HepG2 (cell line): ENCODE results near the gene ENPP7. TPM values are rescaled to one million over a fixed set of nuclear protein-coding genes. Genes with fewer than 3 reads are reported as not detected.

ENCODE experiments used
- ATRX ChIP-seq: sonication (generic); formaldehyde crosslinking; IDR thresholded peaks from 2 replicates; pipeline ENCODE4 v1.4.0; 2020; ENCODE audit warnings: missing genetic modification reagents, borderline replicate concordance
- BRCA1 ChIP-seq: sonication (generic); formaldehyde crosslinking; IDR thresholded peaks from 2 replicates; pipeline ENCODE4 v1.4.0; 2020; ENCODE audit warnings: missing genetic modification reagents
- CC2D1A ChIP-seq: sonication (generic); formaldehyde crosslinking; IDR thresholded peaks from 2 replicates; pipeline ENCODE4 v1.8.1; 2023; ENCODE audit warnings: mild to moderate bottlenecking, missing genetic modification reagents
- MAFF ChIP-seq: IDR thresholded peaks from 2 replicates; pipeline ENCODE4 v1.6.1; 2011; ENCODE audit warnings: low read depth, low read length, improper control_type of control experiment
- MAZ ChIP-seq, 2 experiments: sonication (generic) in 1 of 2; formaldehyde crosslinking in 1 of 2; IDR thresholded peaks; 2 replicates each; pipeline versions ENCODE4 v1.5.0 to v1.6.1; 2012 to 2020; ENCODE audit warnings: low read depth in 2 of 2, mild to moderate bottlenecking in 2 of 2, borderline replicate concordance in 1 of 2, improper control_type of control experiment in 1 of 2, low read length in 1 of 2, missing genetic modification reagents in 1 of 2, moderate library complexity in 1 of 2
- NFATC3 ChIP-seq: sonication (generic); formaldehyde crosslinking; IDR thresholded peaks from 2 replicates; pipeline ENCODE4 v1.5.1; 2020; ENCODE audit warnings: mild to moderate bottlenecking, missing genetic modification reagents
- NR2C2 ChIP-seq: sonication (generic); formaldehyde crosslinking; IDR thresholded peaks from 2 replicates; pipeline ENCODE4 v1.4.0; 2020; ENCODE audit warnings: missing genetic modification reagents, mild to moderate bottlenecking, moderate library complexity, borderline replicate concordance
- PCBP1 ChIP-seq: fragments of 200-400 bp; formaldehyde crosslinking; IDR thresholded peaks from 2 replicates; pipeline ENCODE4 v1.6.1; 2017; ENCODE audit warnings: mild to moderate bottlenecking, low read depth, low read length, borderline replicate concordance
- PPARG ChIP-seq: conservative IDR thresholded peaks from 2 replicates; pipeline ENCODE4 v1.6.1; 2016; ENCODE audit warnings: missing biosample characterization, missing genetic modification reagents
- TOE1 ChIP-seq: sonication (generic); formaldehyde crosslinking; IDR thresholded peaks from 2 replicates; pipeline ENCODE4 v1.4.0; 2020; ENCODE audit warnings: mild to moderate bottlenecking, missing genetic modification reagents
- ZBTB7A ChIP-seq: sonication (generic); formaldehyde crosslinking; IDR thresholded peaks from 2 replicates; pipeline ENCODE4 v1.8.0; 2022; ENCODE audit warnings: mild to moderate bottlenecking, missing genetic modification reagents
- ZFP82 ChIP-seq: sonication (generic); formaldehyde crosslinking; IDR thresholded peaks from 2 replicates; pipeline ENCODE4 v1.5.1; 2020; ENCODE audit warnings: mild to moderate bottlenecking, missing genetic modification reagents, borderline replicate concordance
- ZNF329 ChIP-seq: sonication (generic); formaldehyde crosslinking; IDR thresholded peaks from 2 replicates; pipeline ENCODE4 v1.9.0; 2021; ENCODE audit warnings: low read depth, mild to moderate bottlenecking, missing genetic modification reagents
- ZNF34 ChIP-seq: sonication (generic); formaldehyde crosslinking; IDR thresholded peaks from 2 replicates; pipeline ENCODE4 v1.4.0; 2020; ENCODE audit warnings: mild to moderate bottlenecking, missing genetic modification reagents, borderline replicate concordance
- ZNF451 ChIP-seq: sonication (generic); formaldehyde crosslinking; IDR thresholded peaks from 2 replicates; pipeline ENCODE4 v1.5.0; 2020; ENCODE audit warnings: mild to moderate bottlenecking, missing genetic modification reagents
- ZNF460 ChIP-seq: sonication (generic); formaldehyde crosslinking; IDR thresholded peaks from 2 replicates; pipeline ENCODE4 v1.5.1; 2020; ENCODE audit warnings: missing genetic modification reagents, mild to moderate bottlenecking, borderline replicate concordance
- ZNF768 ChIP-seq: sonication (generic); formaldehyde crosslinking; IDR thresholded peaks from 2 replicates; pipeline ENCODE4 v1.4.0; 2020; ENCODE audit warnings: missing genetic modification reagents
- ZNF788 ChIP-seq: sonication (generic); formaldehyde crosslinking; IDR thresholded peaks from 2 replicates; pipeline ENCODE4 v1.5.0; 2020; ENCODE audit warnings: mild to moderate bottlenecking, missing genetic modification reagents, borderline replicate concordance
- polyA plus RNA-seq, 8 experiments: library from polyadenylated mRNA; depleted of rRNA in 3 of 8; stranded (reverse) in 7 of 8; unstranded in 1 of 8; fragments of >200 nt; fragmentation: Illumina TruSeq in 4 of 8; extraction: Trizol in 4 of 8; gene quantifications; 2 replicates each; pipeline versions ENCODE4 v1.2.1 to v1.2.3, GENCODE V29; 2011 to 2016; ENCODE audit warnings: low read depth in 4 of 8, missing spikeins in 1 of 8, mixed read lengths in 1 of 8; ENCODE audit not compliant: insufficient read depth in 1 of 8
- total RNA-seq, 5 experiments: library from RNA; depleted of rRNA; stranded (reverse); fragments of >200 nt; fragmentation: Illumina TruSeq; extraction: Trizol; gene quantifications; 2 replicates each; pipeline ENCODE4 v1.2.3, GENCODE V29; 2016; ENCODE audit warnings: low read depth in 1 of 5
- TF ChIP-seq, protein P1 (sequence below): sonication (generic); formaldehyde crosslinking; conservative IDR thresholded peaks from 2 replicates; pipeline ENCODE4 v1.4.0; 2020; ENCODE audit warnings: missing genetic modification reagents
- TF ChIP-seq, protein P2 (sequence below): sonication (generic); formaldehyde crosslinking; IDR thresholded peaks from 2 replicates; pipeline ENCODE4 v1.4.0; 2020; ENCODE audit warnings: mild to moderate bottlenecking, missing genetic modification reagents

Gene ENPP7
- total and polyA plus RNA-seq, 2 of the 13 experiments (the other 11 are each of a cell fraction or from before 2014, with no cell fraction given), result 1.1 to 2.2 TPM

DNA sequence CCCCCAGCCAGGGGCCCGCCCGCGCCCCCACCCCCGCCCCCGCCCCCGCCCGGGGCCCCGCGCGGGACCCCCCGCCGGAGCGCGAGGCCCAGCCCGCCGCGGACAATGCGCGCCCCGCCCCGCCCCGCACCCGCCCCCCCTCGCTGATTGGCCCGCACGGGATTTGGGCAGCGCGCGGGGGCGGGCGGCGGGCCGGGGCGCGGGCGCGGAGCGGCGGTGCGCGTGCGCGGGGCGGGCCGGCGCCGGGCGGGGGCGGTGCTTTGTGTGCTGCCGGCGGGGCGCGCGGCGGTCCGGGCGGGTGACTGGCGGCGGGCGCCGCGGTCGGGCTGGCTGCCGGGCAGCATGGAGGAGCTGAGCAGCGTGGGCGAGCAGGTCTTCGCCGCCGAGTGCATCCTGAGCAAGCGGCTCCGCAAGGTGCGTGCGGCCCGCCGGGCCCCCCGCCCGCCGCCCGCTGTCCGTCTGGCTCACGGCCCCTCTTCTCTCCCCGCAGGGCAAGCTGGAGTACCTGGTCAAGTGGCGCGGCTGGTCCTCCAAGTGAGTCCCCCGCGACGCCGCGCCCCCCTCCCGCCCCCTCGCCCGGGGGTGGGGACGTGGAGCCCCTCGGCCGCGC, 47.3 kb downstream of the ENPP7 start, which contains the start of gene CBX2 (continued):
- TF ChIP-seq ZNF460 (CRISPR knock-in tag), result no peak
- no peak for TF ChIP-seq ATRX (CRISPR knock-in tag)
- 0 out of 2 replicates have a peak, but pooled peaks have one; percentile 43 for TF ChIP-seq ZNF329
- TF ChIP-seq PPARG (CRISPR knock-in tag), result no peak
- TF ChIP-seq, protein P1, sequence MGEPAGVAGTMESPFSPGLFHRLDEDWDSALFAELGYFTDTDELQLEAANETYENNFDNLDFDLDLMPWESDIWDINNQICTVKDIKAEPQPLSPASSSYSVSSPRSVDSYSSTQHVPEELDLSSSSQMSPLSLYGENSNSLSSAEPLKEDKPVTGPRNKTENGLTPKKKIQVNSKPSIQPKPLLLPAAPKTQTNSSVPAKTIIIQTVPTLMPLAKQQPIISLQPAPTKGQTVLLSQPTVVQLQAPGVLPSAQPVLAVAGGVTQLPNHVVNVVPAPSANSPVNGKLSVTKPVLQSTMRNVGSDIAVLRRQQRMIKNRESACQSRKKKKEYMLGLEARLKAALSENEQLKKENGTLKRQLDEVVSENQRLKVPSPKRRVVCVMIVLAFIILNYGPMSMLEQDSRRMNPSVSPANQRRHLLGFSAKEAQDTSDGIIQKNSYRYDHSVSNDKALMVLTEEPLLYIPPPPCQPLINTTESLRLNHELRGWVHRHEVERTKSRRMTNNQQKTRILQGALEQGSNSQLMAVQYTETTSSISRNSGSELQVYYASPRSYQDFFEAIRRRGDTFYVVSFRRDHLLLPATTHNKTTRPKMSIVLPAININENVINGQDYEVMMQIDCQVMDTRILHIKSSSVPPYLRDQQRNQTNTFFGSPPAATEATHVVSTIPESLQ (CRISPR knock-in tag), result no peak
- TF ChIP-seq MAZ (IDR thresholded peaks at IDR 0.05; ENCODE audit: borderline replicate concordance, low read depth, low read length), result no peak
- TF ChIP-seq MAZ (CRISPR knock-in tag; IDR thresholded peaks at IDR 0.05; ENCODE audit: low read depth), result 0 out of 2 replicates have a peak, but pooled peaks have one; percentile 13
- TF ChIP-seq ZNF768 (CRISPR knock-in tag), result peak; percentile 15; the same call in 1 of the 2 replicates
- no peak for TF ChIP-seq PCBP1
- no peak for TF ChIP-seq NR2C2 (CRISPR knock-in tag)
- TF ChIP-seq ZBTB7A, result no peak
- no peak for TF ChIP-seq TOE1 (CRISPR knock-in tag)
- TF ChIP-seq BRCA1 (CRISPR knock-in tag), result no peak
- TF ChIP-seq CC2D1A (CRISPR knock-in tag), result no peak
- peak; percentile 74; the same call in 1 of the 2 replicates for TF ChIP-seq ZFP82 (CRISPR knock-in tag)
- TF ChIP-seq NFATC3 (CRISPR knock-in tag), result no peak
- TF ChIP-seq, protein P2, sequence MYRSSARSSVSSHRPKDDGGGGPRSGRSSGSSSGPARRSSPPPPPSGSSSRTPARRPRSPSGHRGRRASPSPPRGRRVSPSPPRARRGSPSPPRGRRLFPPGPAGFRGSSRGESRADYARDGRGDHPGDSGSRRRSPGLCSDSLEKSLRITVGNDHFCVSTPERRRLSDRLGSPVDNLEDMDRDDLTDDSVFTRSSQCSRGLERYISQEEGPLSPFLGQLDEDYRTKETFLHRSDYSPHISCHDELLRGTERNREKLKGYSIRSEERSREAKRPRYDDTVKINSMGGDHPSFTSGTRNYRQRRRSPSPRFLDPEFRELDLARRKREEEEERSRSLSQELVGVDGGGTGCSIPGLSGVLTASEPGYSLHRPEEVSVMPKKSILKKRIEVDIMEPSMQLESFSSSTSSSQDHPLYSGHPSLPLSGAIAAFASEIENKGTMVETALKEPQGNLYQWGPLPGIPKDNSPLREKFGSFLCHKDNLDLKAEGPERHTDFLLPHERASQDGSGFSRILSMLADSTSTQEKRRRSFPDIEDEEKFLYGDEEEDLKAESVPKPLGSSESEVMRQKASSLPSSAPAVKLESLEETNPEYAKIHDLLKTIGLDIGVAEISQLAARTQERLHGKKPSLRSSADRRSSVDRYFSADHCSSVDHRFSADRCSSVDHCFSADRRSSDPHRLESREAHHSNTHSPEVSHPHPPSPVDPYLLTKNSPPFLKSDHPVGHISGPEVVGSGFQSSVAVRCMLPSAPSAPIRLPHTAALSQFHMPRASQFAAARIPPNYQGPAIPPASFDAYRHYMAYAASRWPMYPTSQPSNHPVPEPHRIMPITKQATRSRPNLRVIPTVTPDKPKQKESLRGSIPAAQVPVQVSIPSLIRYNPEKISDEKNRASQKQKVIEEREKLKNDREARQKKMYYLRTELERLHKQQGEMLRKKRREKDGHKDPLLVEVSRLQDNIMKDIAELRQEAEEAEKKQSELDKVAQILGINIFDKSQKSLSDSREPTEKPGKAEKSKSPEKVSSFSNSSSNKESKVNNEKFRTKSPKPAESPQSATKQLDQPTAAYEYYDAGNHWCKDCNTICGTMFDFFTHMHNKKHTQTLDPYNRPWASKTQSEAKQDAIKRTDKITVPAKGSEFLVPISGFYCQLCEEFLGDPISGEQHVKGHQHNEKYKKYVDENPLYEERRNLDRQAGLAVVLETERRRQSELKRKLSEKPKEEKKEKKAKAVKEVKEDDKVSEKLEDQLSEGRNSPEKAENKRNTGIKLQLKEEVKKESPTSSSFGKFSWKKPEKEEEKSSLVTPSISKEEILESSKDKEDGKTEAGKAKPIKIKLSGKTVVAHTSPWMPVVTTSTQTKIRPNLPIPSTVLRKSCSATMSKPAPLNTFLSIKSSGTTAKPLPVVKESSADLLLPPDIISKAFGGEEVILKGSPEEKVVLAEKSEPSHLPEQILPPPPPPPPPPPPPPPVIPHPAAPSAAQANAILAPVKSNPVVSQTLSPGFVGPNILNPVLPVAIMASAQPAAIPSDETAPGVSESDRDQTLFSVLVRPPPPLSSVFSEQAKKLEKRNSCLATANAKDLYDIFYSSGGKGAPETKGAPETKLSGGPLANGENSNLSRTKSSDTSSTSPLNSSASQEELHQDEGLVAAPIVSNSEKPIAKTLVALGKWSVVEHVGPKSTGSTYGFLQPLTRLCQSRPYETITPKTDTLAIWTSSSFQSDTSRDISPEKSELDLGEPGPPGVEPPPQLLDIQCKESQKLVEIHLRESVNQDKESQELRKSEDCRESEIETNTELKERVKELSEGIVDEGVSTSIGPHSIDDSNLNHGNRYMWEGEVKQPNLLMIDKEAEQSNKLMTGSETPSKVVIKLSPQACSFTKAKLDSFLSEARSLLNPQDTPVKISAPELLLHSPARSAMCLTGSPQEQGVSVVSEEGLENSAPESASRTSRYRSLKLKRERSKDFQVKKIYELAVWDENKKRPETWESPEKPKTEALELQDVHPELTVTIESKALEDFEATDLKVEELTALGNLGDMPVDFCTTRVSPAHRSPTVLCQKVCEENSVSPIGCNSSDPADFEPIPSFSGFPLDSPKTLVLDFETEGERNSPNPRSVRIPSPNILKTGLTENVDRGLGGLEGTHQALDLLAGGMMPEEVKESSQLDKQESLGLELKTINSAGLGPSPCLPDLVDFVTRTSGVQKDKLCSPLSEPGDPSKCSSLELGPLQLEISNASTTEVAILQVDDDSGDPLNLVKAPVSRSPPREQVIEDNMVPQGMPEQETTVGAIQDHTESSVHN (CRISPR knock-in tag), result no peak
- TF ChIP-seq ZNF451 (CRISPR knock-in tag), result no peak
- no peak for TF ChIP-seq ZNF34 (CRISPR knock-in tag)
- TF ChIP-seq MAFF, result no peak
- TF ChIP-seq ZNF788 (CRISPR knock-in tag), result no peak
